HEK293 (cell line): ENCODE data around the gene COX7A2L.

Source experiments
- CTCF ChIP-seq: fragments of 450-650 bp; formaldehyde crosslinking; IDR thresholded peaks from 2 replicates; pipeline ENCODE4 v1.5.1; 2016; ENCODE audit warnings: missing biosample characterization, missing genetic modification characterization
- KLF9 ChIP-seq: fragments of 450-650 bp; formaldehyde crosslinking; IDR thresholded peaks from 2 replicates; pipeline ENCODE4 v1.5.1; 2016; ENCODE audit warnings: missing biosample characterization, missing genetic modification characterization, low read depth
- SETDB1 ChIP-seq: IDR thresholded peaks from one replicate; pipeline ENCODE4 v1.6.1; 2017; ENCODE audit warnings: mild to moderate bottlenecking, low read length, moderate library complexity, mixed read lengths; ENCODE audit not compliant: insufficient read length
- ZBTB1 ChIP-seq: fragments of 450-650 bp; formaldehyde crosslinking; IDR thresholded peaks from 2 replicates; pipeline ENCODE4 v1.5.1; 2016; ENCODE audit warnings: missing biosample characterization, missing genetic modification characterization
- ZNF239 ChIP-seq: fragments of 450-650 bp; formaldehyde crosslinking; IDR thresholded peaks from 2 replicates; pipeline ENCODE4 v1.5.1; 2016; ENCODE audit warnings: missing biosample characterization, missing genetic modification characterization

GRCh38 chr2:42319265-42319664 is 41.8 kb downstream of the COX7A2L start:
- TF ChIP-seq CTCF: no peak
- no peak for TF ChIP-seq KLF9 (tag by site-specific recombination)
- TF ChIP-seq ZBTB1 (tag by site-specific recombination): no peak
- no peak for TF ChIP-seq SETDB1
- no peak for TF ChIP-seq ZNF239 (tag by site-specific recombination)
